HG03342 (cell line): Measurements from ENCODE around the gene CGGBP1.
"Not testable (repeated sequence)": the region's sequence is repeated elsewhere in the genome, so short reads cannot be mapped to it uniquely, and the experiment has no call there.

Experiments
- ATAC-seq: cut with Tn5 transposase; IDR thresholded peaks from one replicate; pipeline ENCODE4 v1.9.1; 2021; ENCODE audit warnings: mild to moderate bottlenecking, moderate library complexity; ENCODE audit not compliant: unreplicated experiment

CGGBP1 gene

DNA sequence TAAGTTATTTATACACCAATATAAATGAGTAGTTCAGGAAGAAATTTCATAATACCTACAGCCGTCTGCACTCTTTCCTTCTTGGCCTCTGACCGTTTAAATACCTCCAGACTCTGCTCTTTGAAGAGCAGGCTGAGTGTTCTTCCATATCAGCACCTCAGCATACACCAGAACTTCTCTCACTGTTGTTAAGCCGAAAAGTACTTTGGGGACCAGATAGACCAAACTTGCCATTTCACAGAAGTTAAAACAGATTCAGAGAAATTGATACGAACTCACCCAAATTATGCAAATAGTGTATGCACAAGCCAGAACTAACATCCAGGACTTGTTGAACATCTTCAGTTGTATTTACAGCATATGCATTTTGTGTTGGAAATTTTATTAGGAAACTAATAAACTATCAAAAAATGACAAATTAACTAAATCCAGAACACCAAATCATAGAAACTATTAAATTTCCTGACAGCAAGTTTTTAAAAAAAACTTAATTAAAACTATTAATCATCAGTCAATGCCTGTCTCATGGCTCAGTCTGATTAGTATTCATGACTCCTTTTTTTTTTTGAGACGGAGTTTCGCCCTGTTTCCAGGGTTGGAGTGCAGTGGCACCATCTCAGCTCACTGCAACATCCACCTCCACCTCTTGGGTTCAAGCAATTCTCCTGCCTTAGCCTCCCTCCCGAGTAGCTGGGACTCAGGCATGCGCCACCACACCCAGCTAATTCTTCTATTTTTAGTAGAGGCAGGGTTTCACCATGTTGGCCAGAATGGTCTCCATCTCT lies 24.1 kb downstream of the CGGBP1 start:
- ATAC-seq: no peak

- ATAC-seq: no peak
Measured at GRCh38 chr3:88033808-88034207, 25.0 kb downstream of the CGGBP1 start.

- no peak for ATAC-seq
Measured at GRCh38 chr3:88033079-88033478, 25.7 kb downstream of the CGGBP1 start.

DNA sequence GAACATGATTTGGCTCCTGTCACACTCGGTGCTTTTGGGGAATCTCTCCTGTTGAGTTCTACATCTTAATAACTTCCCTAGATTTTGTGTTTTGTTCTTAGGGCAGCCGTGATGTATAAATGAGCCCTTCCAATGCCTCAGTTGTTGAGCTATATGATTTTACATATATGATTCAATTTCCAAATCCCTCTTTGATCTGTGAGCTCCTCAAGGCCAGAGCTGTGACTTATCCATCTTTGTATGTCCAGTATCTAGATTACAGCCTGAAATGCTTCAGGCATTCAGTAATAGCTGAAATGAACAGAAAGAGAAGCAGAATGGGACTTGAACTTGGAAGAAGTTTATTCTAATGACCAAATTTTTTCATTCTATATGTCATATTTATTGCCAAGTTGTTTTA lies 26.6 kb downstream of the CGGBP1 start:
- no peak for ATAC-seq

- peak; percentile 88 for ATAC-seq
Measured at GRCh38 chr3:88031642-88032077, 27.1 kb downstream of the CGGBP1 start.

DNA sequence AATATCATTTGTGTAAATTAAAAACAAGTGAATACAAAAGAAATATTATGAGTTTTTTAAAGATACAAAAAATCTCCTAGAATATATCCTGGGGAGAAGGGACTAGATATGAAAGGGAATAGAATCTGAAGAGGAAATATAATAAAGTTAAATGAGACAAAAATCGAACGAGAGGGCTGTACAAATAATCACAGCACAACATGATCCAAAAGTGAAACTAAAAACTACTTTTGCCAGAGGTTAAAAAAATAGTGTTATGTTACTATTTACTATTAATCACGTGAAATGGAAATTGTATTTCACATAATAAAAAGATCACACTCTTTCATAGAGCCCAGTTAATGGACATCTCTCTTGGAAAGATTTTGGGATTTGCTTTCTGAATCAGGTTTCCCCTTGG lies 28.6 kb downstream of the CGGBP1 start:
- no peak for ATAC-seq

GRCh38 chr3:88028876-88029275 lies 29.9 kb downstream of the CGGBP1 start:
- ATAC-seq: no peak

DNA sequence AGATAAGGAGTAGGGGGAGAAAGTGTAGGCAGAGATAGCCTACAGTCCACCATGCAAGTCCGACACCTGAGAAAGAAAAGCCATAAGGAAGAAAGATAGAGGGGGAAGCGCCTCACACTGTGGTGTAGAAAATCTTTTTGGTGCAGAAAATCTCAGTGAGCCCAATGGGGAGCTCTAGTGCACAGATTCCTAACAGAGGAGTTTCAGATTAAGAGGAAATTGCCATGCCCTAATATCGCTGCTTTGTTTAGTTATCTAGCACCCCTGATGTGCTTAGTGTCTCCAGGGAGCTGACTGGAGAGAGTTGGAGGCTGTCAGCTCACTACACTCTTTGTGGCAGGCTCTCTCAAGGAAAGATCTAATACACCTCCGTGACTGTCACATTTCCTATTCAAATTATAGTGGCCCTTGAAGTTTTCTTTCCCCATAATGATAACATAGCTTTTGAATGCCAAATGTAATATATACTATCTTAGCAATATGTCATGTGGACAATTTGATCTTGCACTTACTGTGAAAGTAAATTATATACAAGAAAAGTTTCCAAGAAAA lies 33.7 kb downstream of the CGGBP1 start:
- no peak for ATAC-seq

DNA sequence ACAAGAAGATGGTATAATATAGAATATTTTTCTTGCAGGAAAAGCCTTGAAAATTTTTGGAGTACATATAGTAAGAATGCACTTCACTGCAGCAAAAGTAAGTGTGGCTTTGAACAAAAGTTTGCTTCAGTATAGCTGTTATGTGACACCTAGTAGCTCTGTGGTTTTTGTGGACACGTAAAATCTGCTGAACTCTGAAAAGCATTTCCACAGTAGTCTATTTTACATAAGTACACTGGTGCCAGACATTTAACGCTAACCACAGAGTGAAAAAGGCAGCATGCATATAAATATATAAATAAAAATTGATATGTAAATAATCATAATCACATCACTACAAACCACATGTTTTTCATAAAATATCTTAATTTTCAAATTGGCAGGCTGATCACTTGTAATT lies 39.8 kb downstream of the CGGBP1 start:
- peak; percentile 95 for ATAC-seq

DNA sequence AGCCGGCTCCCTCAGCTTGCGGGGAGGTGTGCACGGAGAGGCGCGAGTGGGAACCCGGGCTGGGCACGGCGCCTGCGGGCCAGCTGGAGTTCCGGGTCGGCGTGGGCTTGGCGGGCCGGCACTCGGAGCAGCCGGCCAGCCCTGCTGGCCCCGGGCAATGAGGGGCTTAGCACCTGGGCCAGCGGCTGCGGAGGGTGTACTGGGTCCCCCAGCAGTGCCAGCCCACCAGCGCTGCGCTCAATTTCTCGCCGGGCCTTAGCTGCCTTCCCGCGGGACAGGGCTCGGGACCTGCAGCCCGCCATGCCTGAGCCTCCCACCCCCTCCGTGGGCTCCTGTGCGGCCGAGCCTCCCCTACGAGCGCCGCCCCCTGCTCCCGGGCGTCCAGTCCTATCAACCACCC lies 43.1 kb downstream of the CGGBP1 start:
- ATAC-seq: not testable (repeated sequence)

DNA sequence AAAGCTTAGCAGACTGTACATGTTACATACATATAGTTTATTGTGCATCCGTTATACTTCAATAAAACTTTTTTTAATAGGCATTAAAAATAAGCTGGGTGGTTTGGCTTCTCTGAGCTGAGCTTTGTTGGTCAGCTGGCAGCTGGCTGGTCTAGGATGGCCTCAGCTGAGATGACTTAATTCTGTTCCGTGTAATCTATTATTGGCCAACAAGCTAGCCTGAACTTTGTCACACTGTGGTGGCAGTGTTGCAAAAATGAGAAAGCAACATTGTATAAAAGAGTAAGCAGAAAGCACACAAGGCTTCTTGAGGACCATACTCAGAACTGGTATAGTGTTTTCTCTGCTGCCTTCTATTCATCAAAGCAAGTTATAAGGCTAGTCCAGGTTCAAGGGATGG lies 45.2 kb downstream of the CGGBP1 start:
- no peak for ATAC-seq

DNA sequence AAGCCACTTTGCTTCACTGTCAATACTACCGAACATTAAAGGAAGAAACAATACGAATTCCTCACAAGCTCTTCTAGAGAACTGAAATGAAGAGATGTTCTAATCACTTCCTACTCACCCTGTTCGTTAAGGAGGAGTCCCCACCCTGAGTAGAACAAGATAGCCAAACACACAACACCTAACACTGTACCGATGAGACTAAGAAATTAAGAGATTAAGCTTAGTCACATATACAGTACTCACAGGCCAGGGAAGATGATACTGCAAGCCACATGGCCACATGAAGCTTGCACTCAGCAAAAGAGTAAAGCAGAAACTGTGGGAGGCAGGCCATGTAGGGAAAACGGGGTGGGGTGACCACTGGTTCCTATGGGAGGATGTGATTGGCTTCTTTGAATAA lies 48.0 kb downstream of the CGGBP1 start:
- ATAC-seq: no peak

- no peak for ATAC-seq
Measured at GRCh38 chr3:88009066-88009465, 49.7 kb downstream of the CGGBP1 start.

GRCh38 chr3:88005066-88005465 lies 53.7 kb downstream of the CGGBP1 start:
- ATAC-seq: peak; percentile 42

DNA sequence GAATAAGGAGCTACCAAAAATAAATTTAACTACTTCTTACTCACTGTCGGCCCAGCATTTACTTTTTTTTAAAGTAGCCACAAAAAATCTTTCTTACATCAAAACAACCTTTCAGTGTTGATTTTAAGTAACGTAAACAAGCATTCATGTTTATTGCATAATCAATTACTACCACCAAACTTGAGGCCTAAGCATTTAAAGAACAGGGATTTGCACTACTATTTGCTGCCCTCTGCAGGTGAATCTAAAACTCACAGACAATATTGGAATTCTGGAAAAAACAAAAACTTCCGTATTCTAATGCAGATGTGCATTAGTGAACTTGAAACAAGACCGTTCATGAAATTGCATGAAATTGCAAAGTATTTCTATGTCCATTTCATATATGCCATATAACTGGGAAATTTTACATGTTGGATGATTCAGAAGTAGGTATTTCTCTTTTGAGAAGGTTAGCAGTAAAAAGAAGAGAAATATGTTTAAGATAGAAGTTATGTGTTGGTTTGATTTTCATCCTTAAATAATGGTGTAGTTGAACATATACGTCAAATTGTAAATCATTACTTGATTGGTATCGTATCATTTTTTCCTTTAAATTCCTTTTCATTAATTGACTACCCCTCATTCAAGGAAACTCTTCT lies 55.6 kb downstream of the CGGBP1 start:
- peak; percentile 50 for ATAC-seq

DNA sequence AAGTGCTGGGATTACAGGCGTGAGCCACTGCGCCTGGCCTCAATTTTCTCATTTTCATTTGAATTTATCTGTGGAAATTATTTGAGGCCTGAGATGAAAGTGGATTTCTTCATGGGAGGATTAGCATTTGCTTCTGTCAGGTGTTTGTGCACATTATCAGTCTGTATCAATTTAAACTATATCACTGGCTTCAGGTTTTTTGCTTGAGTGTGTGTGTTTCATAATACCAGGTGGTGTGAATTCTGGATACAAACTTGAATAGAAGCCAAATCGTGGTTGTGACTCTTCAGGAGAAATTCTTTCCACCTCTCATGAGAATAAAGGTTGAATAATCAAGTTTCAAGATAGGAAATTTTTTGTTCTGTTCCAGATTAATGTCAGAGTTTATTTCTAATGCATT lies 56.4 kb downstream of the CGGBP1 start:
- ATAC-seq: no peak
